Fibroblast of lung (primary cell): ENCODE measurements around the gene IGLL1. TPM values are rescaled to one million over a fixed set of nuclear protein-coding genes. Genes with fewer than 3 reads are reported as not detected.
"Not testable (repeated sequence)": the region's sequence is repeated elsewhere in the genome, so short reads cannot be mapped to it uniquely, and the experiment has no call there.

Experiments
- DNase-seq, 2 donors: peaks; one replicate each; pipeline versions ENCODE4 v3.0.0 to v3.0.0-alpha.2; 2010; ENCODE audit warnings: low read depth in 2 of 2
- H2AFZ ChIP-seq: 2 replicates; pipeline ENCODE4 v1.5.1; 2012; ENCODE audit warnings: low read length, control low read depth, inconsistent platforms
- H3K27ac ChIP-seq: 2 replicates; pipeline ENCODE4 v1.5.1; 2011; ENCODE audit warnings: low read length, control low read depth; ENCODE audit not compliant: insufficient read depth
- H3K27me3 ChIP-seq: 2 replicates; pipeline ENCODE4 v1.5.1; 2011; ENCODE audit warnings: mild to moderate bottlenecking, low read length; ENCODE audit not compliant: control insufficient read depth, insufficient read depth
- H3K36me3 ChIP-seq: 2 replicates; pipeline ENCODE4 v1.5.1; 2011; ENCODE audit warnings: low read length; ENCODE audit not compliant: control insufficient read depth, insufficient read depth
- H3K4me1 ChIP-seq: 2 replicates; pipeline ENCODE4 v1.5.1; 2011; ENCODE audit warnings: low read length; ENCODE audit not compliant: control insufficient read depth, insufficient read depth; ENCODE audit errors: extremely low read depth
- H3K4me2 ChIP-seq: 2 replicates; pipeline ENCODE4 v1.5.1; 2011; ENCODE audit warnings: low read length, control low read depth; ENCODE audit not compliant: insufficient read depth; ENCODE audit errors: extremely low read depth
- H3K4me3 ChIP-seq, 4 experiments: fragments of 200-600 bp in 1 of 4; sonication (generic) in 1 of 4; replicated peaks in 1 of 4; 2 replicates each; pipeline ENCODE4 v1.5.1; 2011 to 2016; ENCODE audit warnings: low read length in 4 of 4, low read depth in 3 of 4, mild to moderate bottlenecking in 3 of 4, control low read depth in 2 of 4, inconsistent platforms in 1 of 4, mixed read lengths in 1 of 4; ENCODE audit not compliant: insufficient read depth in 1 of 4; ENCODE audit errors: control extremely low read depth in 1 of 4
- H3K79me2 ChIP-seq: 2 replicates; pipeline ENCODE4 v1.5.1; 2012; ENCODE audit warnings: mild to moderate bottlenecking, low read length, inconsistent platforms; ENCODE audit not compliant: control insufficient read depth, insufficient read depth
- H3K9ac ChIP-seq: 2 replicates; pipeline ENCODE4 v1.5.1; 2011; ENCODE audit warnings: mild to moderate bottlenecking, low read length, control low read depth; ENCODE audit not compliant: insufficient read depth
- H3K9me3 ChIP-seq: 2 replicates; pipeline ENCODE4 v1.5.1; 2012; ENCODE audit warnings: low read depth, low read length; ENCODE audit not compliant: control insufficient read depth, insufficient read depth
- H4K20me1 ChIP-seq: 2 replicates; pipeline ENCODE4 v1.5.1; 2011; ENCODE audit warnings: low read length; ENCODE audit not compliant: control insufficient read depth, insufficient read depth; ENCODE audit errors: extremely low read depth
- EZH2 ChIP-seq: IDR thresholded peaks from 2 replicates; pipeline ENCODE4 v1.5.1; 2012; ENCODE audit warnings: low read length, control low read depth, mild to moderate bottlenecking; ENCODE audit errors: missing control alignments
- polyA plus RNA-seq, 2 donors: library from polyadenylated mRNA; depleted of rRNA in 1 of 2; stranded (reverse) in 1 of 2; unstranded in 1 of 2; fragments of >200 nt; gene quantifications; 2 replicates each; pipeline ENCODE4 v1.2.1, GENCODE V29; 2011 to 2012; ENCODE audit warnings: missing spikeins in 1 of 2
- total RNA-seq: library from RNA; depleted of rRNA; stranded (reverse); fragments of >200 nt; gene quantifications from 2 replicates; pipeline ENCODE4 v1.2.1, GENCODE V29; 2014
- TF ChIP-seq, protein P1 (sequence below), 2 donors: IDR thresholded peaks in 1 of 2; conservative IDR thresholded peaks in 1 of 2; 1 replicate in 1 of 2; 2 replicates in 1 of 2; pipeline ENCODE4 v1.5.1; 2011 to 2012; ENCODE audit warnings: low read length in 2 of 2, control low read depth in 1 of 2, inconsistent platforms in 1 of 2, low read depth in 1 of 2, mild to moderate bottlenecking in 1 of 2

Gene IGLL1
- total and polyA plus RNA-seq, 2 donors (not counting 1 experiment from before 2014, with no cell fraction given): not detected

DNA sequence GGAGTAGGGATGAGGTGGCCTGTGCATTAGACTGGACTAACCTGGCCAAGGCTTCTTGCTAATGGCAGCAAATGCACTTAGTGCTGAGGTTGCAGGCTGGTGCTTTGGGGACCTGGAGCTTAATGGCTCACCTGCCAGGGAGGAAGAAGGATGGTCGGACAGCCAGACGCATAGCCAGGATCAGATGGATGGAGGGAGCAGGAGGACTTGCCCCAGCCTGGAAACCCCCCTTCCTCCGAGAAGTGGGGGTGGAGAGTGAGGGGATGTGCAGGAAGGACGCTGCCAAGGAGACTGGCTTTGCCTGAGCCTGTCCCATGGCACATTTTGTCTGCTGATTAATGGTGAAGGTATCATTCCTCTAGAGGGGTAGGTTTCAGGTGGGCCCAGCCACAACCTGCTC is 17.9 kb downstream of the IGLL1 start:
- H4K20me1 ChIP-seq: no peaks in the 10 kb centered on the region
- no peaks in the 10 kb centered on the region for H3K36me3 ChIP-seq
- no peaks in the 10 kb centered on the region for H3K79me2 ChIP-seq
- no peaks in the 10 kb centered on the region for H3K4me1 ChIP-seq
- no peak overlapping the region for H3K9ac ChIP-seq
- no peak overlapping the region for H3K4me3 ChIP-seq
- no peak for DNase-seq
- TF ChIP-seq, protein P1, sequence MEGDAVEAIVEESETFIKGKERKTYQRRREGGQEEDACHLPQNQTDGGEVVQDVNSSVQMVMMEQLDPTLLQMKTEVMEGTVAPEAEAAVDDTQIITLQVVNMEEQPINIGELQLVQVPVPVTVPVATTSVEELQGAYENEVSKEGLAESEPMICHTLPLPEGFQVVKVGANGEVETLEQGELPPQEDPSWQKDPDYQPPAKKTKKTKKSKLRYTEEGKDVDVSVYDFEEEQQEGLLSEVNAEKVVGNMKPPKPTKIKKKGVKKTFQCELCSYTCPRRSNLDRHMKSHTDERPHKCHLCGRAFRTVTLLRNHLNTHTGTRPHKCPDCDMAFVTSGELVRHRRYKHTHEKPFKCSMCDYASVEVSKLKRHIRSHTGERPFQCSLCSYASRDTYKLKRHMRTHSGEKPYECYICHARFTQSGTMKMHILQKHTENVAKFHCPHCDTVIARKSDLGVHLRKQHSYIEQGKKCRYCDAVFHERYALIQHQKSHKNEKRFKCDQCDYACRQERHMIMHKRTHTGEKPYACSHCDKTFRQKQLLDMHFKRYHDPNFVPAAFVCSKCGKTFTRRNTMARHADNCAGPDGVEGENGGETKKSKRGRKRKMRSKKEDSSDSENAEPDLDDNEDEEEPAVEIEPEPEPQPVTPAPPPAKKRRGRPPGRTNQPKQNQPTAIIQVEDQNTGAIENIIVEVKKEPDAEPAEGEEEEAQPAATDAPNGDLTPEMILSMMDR (conservative IDR thresholded peaks at IDR 0.05 in 1 of 2, IDR thresholded peaks at IDR 0.05 in 1 of 2; ENCODE audit: low read depth in 1 of 2, low read length in 2 of 2): no peak
- no peak for TF ChIP-seq EZH2
- H3K27ac ChIP-seq: no peak overlapping the region
- H2AFZ ChIP-seq: no peak overlapping the region
- H3K4me2 ChIP-seq: no peak overlapping the region
- H3K27me3 ChIP-seq: peaks cover 11% of the 10 kb centered on the region
- H3K9me3 ChIP-seq: no peaks in the 10 kb centered on the region

DNA sequence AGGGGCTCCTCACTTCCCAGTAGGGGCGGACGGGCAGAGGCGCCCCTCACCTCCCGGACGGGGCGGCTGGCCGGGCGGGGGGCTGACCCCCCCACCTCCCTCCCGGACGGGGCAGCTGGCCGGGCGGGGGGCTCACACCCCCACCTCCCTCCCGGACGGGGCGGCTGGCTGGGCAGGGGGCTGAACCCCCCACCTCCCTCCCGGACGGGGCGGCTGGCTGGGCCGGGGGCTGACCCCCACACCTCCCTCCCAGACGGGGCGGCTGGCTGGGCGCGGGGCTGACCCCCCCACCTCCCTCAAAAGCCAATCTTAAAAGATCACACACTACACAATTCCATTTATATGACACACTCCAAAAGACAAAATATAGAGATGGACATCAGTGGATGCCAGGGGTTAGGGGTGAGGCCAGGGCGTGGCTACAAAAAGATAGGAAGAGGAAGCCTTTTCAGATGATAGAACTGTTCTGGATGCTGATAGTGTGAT is 19.0 kb downstream of the IGLL1 start:
- H3K36me3 ChIP-seq, H3K9ac ChIP-seq, H3K79me2 ChIP-seq, H3K9me3 ChIP-seq, H4K20me1 ChIP-seq, H3K27ac ChIP-seq, H3K4me3 ChIP-seq, H3K27me3 ChIP-seq, H3K4me2 ChIP-seq, DNase-seq, H3K4me1 ChIP-seq, H2AFZ ChIP-seq: not testable (repeated sequence)

DNA sequence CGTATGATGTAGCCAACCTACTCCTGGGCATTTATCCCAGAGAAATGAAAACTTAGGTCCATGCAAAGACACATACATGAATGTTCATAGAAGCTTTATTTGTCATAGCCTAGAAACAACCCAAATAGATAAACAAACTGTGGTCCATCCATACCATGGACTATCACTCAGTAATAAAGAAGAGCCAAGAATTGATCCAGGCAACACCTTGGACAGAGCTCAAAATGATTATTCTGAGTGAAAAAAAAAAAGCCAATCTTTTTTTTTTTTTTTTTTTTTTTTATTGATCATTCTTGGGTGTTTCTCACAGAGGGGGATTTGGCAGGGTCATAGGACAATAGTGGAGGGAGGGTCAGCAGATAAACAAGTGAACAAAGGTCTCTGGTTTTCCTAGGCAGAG is 19.9 kb downstream of the IGLL1 start:
- not testable (repeated sequence) for H3K27ac ChIP-seq, H3K79me2 ChIP-seq, H3K4me2 ChIP-seq, H2AFZ ChIP-seq, H3K27me3 ChIP-seq, H4K20me1 ChIP-seq, H3K36me3 ChIP-seq, H3K4me1 ChIP-seq, DNase-seq, H3K9me3 ChIP-seq, H3K4me3 ChIP-seq, H3K9ac ChIP-seq

DNA sequence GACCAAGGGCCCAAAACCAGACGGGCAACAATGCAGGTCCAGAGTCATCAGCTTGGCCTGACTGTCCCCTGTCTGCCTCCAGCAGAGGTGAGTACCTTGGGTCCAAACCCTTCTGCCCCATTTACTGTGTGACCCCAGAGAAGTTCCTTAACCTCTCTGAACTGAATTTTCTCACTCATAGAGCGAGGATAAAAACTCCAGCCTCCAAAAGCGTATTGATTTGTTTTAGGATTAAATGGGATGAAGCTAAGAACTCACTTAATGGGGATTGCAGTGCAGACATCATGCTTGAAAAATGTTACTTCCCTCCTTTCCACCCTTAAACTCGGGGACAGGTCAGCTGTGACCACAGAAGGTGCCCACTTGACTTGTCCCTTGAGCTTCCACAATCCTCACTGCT is 22.6 kb downstream of the IGLL1 start:
- Histone ChIP-seq H3K27ac (no peak overlapping the region), H3K36me3 (no peaks in the 10 kb centered on the region), H4K20me1 (no peaks in the 10 kb centered on the region), H3K9ac (no peak overlapping the region), H3K79me2 (no peaks in the 10 kb centered on the region), H3K27me3 (no peaks in the 10 kb centered on the region), H3K4me3 (no peak overlapping the region), H3K9me3 (no peaks in the 10 kb centered on the region), H3K4me1 (no peaks in the 10 kb centered on the region), H3K4me2 (no peak overlapping the region), H2AFZ (no peak overlapping the region)
- no peak for DNase-seq
- TF ChIP-seq, protein P1 (conservative IDR thresholded peaks at IDR 0.05 in 1 of 2, IDR thresholded peaks at IDR 0.05 in 1 of 2; ENCODE audit: low read depth in 1 of 2, low read length in 2 of 2): no peak
- TF ChIP-seq EZH2: no peak
